ENCODE data around the gene TSPAN13. TPM values are rescaled to one million over a fixed set of nuclear protein-coding genes. Genes with fewer than 3 reads are reported as not detected.

Gene TSPAN13
- total RNA-seq, 1 donor from 2014 or later: 39.1 TPM

DNA sequence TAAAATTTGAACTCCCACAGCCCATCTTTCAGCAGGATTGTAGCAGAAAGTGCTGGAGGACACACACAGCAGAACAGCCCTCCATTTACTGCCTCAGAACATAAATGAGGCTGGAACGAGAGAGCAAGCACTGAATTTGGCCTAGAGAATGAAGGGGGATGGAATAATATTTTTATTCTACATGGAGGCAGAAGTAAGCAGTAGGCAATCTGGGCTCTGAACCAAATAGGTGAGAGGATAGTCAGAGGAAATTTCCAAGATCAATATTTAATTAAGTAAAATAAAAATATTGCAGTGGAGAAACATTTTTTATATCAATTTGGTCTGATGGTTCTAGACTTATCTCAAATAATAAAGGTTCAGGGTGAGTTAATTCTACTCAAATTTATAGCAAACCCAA is 29.2 kb upstream of the TSPAN13 start:
- Histone ChIP-seq H3K27me3 (ENCODE audit: control insufficient read depth in 3 of 3, insufficient read depth in 3 of 3, low read length in 3 of 3) (no peaks in the 10 kb centered on the region), H3K36me3 (ENCODE audit: control insufficient read depth in 3 of 3, insufficient read depth in 3 of 3, low read length in 3 of 3) (no peaks in the 10 kb centered on the region), H3K9me3 (ENCODE audit: control insufficient read depth in 3 of 3, low read length in 3 of 3) (no peaks in the 10 kb centered on the region), H3K27ac (ENCODE audit: low read depth, low read length) (no peak overlapping the region), H3K4me1 (ENCODE audit: control insufficient read depth in 3 of 3, insufficient read depth in 3 of 3, low read length in 3 of 3) (no peaks in the 10 kb centered on the region), H3K9ac (ENCODE audit: low read depth in 1 of 3, low read length in 3 of 3) (no peak overlapping the region), H3K4me3 (ENCODE audit: low read length in 3 of 3) (no peak overlapping the region)

DNA sequence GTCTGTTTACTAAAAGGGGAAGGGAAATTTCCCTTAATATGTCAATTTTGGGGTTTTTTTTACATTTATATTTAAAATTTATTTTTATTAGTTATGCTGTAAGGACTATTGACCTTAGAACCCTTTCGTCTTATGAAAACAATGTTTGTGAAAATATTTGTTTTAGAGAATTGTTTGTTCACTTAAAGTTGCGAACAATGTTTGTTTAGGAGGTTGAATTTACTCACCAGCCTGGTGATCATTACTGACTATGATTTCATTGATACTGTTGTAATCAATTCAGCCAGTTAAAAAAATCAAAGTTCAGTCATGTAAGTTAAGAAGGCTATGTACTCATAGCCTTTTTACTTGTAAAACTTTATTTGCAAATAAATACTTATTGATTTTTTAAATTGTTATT is 27.4 kb upstream of the TSPAN13 start:
- H3K27ac ChIP-seq (ENCODE audit: low read depth, low read length): no peak overlapping the region

DNA sequence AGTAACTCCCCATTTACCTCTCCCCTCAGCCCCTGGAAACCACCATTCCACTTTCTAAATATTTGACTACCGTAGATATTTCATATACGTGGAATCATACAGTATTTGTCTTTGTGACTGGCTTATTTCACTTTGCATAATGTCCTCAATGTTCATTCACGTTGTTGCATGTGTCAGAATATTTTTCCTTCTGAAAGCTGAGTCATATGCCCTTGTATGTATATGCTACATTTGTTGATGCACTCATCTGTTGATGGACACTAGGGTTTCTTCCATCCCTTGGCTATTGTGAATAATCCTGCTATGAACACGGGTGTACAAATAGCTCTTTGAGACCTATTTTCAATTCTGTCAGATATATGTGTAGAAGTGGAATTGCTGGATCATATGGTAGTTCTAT is 25.8 kb upstream of the TSPAN13 start:
- H3K9me3 ChIP-seq (ENCODE audit: control insufficient read depth in 3 of 3, low read length in 3 of 3): no peaks in the 10 kb centered on the region

More for the DNA sequence above, 27.4 kb upstream of the TSPAN13 start:
- H3K27me3 ChIP-seq (ENCODE audit: control insufficient read depth in 3 of 3, insufficient read depth in 3 of 3, low read length in 3 of 3): no peaks in the 10 kb centered on the region
- H3K4me3 ChIP-seq (ENCODE audit: low read length in 3 of 3): no peak overlapping the region
- no peaks in the 10 kb centered on the region for H3K36me3 ChIP-seq (ENCODE audit: control insufficient read depth in 3 of 3, insufficient read depth in 3 of 3, low read length in 3 of 3)
- H3K4me1 ChIP-seq (ENCODE audit: control insufficient read depth in 3 of 3, insufficient read depth in 3 of 3, low read length in 3 of 3): no peaks in the 10 kb centered on the region
- H3K9me3 ChIP-seq (ENCODE audit: control insufficient read depth in 3 of 3, low read length in 3 of 3): no peaks in the 10 kb centered on the region
- no peak overlapping the region for H3K9ac ChIP-seq (ENCODE audit: low read depth in 1 of 3, low read length in 3 of 3)

DNA sequence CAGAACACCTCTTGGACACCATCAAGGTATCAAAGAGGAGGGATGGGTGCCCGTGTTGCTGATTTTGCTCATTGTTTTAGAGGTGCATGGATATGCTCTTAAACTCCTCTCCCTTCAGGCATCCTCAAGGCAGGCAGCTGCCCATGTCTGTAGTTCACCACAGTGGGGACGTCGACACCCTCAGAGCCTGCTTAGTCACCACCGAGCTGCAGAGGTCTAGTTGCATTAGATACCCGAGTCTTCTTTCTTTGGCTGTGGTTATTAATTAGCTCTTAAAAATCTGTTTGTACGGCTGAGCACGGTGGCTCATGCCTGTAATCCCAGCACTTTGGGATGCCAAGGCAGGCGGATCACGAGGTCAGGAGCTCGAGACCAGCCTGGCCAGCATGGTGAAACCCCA is 24.7 kb upstream of the TSPAN13 start:
- no peaks in the 10 kb centered on the region for H3K4me1 ChIP-seq (ENCODE audit: control insufficient read depth in 3 of 3, insufficient read depth in 3 of 3, low read length in 3 of 3)
- no peak overlapping the region for H3K9ac ChIP-seq (ENCODE audit: low read depth in 1 of 3, low read length in 3 of 3)
- H3K4me3 ChIP-seq (ENCODE audit: low read length in 3 of 3): no peak overlapping the region
- no peaks in the 10 kb centered on the region for H3K9me3 ChIP-seq (ENCODE audit: control insufficient read depth in 3 of 3, low read length in 3 of 3)
- no peaks in the 10 kb centered on the region for H3K27me3 ChIP-seq (ENCODE audit: control insufficient read depth in 3 of 3, insufficient read depth in 3 of 3, low read length in 3 of 3)
- H3K36me3 ChIP-seq (ENCODE audit: control insufficient read depth in 3 of 3, insufficient read depth in 3 of 3, low read length in 3 of 3): no peaks in the 10 kb centered on the region
- no peak overlapping the region for H3K27ac ChIP-seq (ENCODE audit: low read depth, low read length)

More for the DNA sequence above, 25.8 kb upstream of the TSPAN13 start:
- H3K4me3 ChIP-seq (ENCODE audit: low read length in 3 of 3): no peak overlapping the region
- H3K27me3 ChIP-seq (ENCODE audit: control insufficient read depth in 3 of 3, insufficient read depth in 3 of 3, low read length in 3 of 3): no peaks in the 10 kb centered on the region
- no peak overlapping the region for H3K9ac ChIP-seq (ENCODE audit: low read depth in 1 of 3, low read length in 3 of 3)
- H3K27ac ChIP-seq (ENCODE audit: low read depth, low read length): no peak overlapping the region
- no peaks in the 10 kb centered on the region for H3K36me3 ChIP-seq (ENCODE audit: control insufficient read depth in 3 of 3, insufficient read depth in 3 of 3, low read length in 3 of 3)
- no peaks in the 10 kb centered on the region for H3K4me1 ChIP-seq (ENCODE audit: control insufficient read depth in 3 of 3, insufficient read depth in 3 of 3, low read length in 3 of 3)

DNA sequence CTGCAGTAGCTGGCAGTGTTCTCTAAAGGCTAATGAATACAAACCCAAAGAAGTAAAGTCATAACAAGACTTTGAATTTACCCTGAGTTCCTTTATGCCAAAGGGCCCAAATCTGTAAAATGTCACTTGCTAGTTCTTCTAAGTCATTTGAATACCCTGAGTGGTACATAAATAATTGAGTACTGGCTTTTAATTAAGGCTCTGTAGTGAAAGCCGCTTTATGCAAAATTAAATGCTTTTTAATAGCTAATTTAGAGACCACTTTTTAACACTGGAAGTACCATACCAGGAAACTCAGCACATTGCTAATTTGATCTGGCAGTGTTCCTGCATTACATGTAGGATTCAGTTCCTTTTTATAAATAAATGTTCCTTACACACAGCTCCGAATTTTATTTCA is 24.0 kb upstream of the TSPAN13 start:
- no peaks in the 10 kb centered on the region for H3K9me3 ChIP-seq (ENCODE audit: control insufficient read depth in 3 of 3, low read length in 3 of 3)
- no peak overlapping the region for H3K4me3 ChIP-seq (ENCODE audit: low read length in 3 of 3)
- no peak overlapping the region for H3K9ac ChIP-seq (ENCODE audit: low read depth in 1 of 3, low read length in 3 of 3)
- H3K36me3 ChIP-seq (ENCODE audit: control insufficient read depth in 3 of 3, insufficient read depth in 3 of 3, low read length in 3 of 3): no peaks in the 10 kb centered on the region
- no peaks in the 10 kb centered on the region for H3K27me3 ChIP-seq (ENCODE audit: control insufficient read depth in 3 of 3, insufficient read depth in 3 of 3, low read length in 3 of 3)
- no peaks in the 10 kb centered on the region for H3K4me1 ChIP-seq (ENCODE audit: control insufficient read depth in 3 of 3, insufficient read depth in 3 of 3, low read length in 3 of 3)
- no peak overlapping the region for H3K27ac ChIP-seq (ENCODE audit: low read depth, low read length)

DNA sequence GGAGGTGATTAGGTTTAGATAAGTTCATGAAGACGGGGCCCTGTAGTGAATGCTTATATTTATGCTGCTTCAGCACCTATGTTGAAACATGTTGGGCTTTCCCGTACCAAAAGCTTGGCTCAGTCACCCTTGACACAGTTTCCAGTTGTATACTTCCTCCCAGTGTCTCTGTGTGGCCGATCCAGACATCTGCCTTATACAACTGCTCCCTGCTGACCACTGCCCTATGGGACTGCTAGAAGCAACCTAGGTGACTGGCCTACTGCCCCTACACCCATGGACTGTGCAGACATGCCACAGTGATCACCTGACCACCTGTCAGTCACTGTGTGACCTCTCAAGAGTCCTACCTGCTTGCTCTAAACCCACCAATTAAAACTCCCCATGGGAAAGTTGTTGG is 22.6 kb upstream of the TSPAN13 start:
- no peaks in the 10 kb centered on the region for H3K9me3 ChIP-seq (ENCODE audit: control insufficient read depth in 3 of 3, low read length in 3 of 3)
- no peak overlapping the region for H3K27ac ChIP-seq (ENCODE audit: low read depth, low read length)
- no peak overlapping the region for H3K4me3 ChIP-seq (ENCODE audit: low read length in 3 of 3)
- no peaks in the 10 kb centered on the region for H3K27me3 ChIP-seq (ENCODE audit: control insufficient read depth in 3 of 3, insufficient read depth in 3 of 3, low read length in 3 of 3)
- H3K4me1 ChIP-seq (ENCODE audit: control insufficient read depth in 3 of 3, insufficient read depth in 3 of 3, low read length in 3 of 3): no peaks in the 10 kb centered on the region
- H3K9ac ChIP-seq (ENCODE audit: low read depth in 1 of 3, low read length in 3 of 3): no peak overlapping the region
- H3K36me3 ChIP-seq (ENCODE audit: control insufficient read depth in 3 of 3, insufficient read depth in 3 of 3, low read length in 3 of 3): no peaks in the 10 kb centered on the region

DNA sequence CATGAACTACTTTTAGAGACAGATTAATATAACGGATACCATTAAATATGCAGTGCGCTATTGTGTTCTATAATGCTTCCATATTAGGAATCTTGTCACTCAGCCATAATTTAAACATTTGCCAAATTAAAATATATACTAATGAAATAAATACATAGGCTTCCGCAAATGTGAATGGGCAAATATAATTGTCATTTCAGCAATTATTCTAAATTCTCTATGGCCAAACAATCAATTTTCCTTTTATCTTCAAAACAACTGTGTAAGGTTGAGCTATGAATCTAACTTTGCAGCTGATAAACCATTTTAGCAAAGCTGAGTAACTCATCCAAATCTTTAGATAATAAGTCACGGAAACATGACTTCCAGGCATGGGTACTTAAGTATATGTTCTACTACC is 20.7 kb upstream of the TSPAN13 start:
- H3K9ac ChIP-seq (ENCODE audit: low read depth in 1 of 3, low read length in 3 of 3): no peak overlapping the region
- H3K36me3 ChIP-seq (ENCODE audit: control insufficient read depth in 3 of 3, insufficient read depth in 3 of 3, low read length in 3 of 3): no peaks in the 10 kb centered on the region
- H3K27me3 ChIP-seq (ENCODE audit: control insufficient read depth in 3 of 3, insufficient read depth in 3 of 3, low read length in 3 of 3): no peaks in the 10 kb centered on the region
- H3K27ac ChIP-seq (ENCODE audit: low read depth, low read length): no peak overlapping the region
- H3K9me3 ChIP-seq (ENCODE audit: control insufficient read depth in 3 of 3, low read length in 3 of 3): no peaks in the 10 kb centered on the region
- H3K4me3 ChIP-seq (ENCODE audit: low read length in 3 of 3): no peak overlapping the region
- no peaks in the 10 kb centered on the region for H3K4me1 ChIP-seq (ENCODE audit: control insufficient read depth in 3 of 3, insufficient read depth in 3 of 3, low read length in 3 of 3)

DNA sequence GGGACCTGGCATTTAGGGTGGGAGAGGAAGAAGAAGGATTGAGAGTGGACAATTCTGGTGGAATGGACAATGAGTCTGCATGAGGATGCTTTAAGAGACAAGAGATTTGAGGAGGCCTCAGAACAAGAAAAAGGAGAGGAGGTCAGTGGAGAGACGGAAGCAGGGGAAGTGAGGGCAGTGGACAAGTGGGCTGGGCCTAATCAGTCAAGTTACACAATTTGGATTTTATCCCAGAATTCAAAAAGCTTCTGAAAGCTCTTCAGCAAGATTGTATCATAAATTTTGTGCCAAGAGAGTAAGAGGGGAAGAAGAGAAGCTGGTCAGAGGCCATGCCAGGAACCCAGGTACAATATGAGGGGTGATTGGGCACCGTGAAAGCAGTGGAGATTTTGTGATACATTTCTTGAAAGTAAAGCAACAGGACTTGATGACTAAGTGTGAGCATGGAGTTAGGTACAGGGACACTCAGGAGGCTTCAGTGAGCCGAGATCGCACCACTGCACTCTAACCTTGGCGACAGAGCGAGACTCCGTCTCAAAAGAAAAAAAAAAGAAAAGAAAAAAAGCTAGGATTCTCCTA is 19.3 kb upstream of the TSPAN13 start:
- no peak overlapping the region for H3K4me3 ChIP-seq (ENCODE audit: low read length in 3 of 3)
- H3K4me1 ChIP-seq (ENCODE audit: control insufficient read depth in 3 of 3, insufficient read depth in 3 of 3, low read length in 3 of 3): no peaks in the 10 kb centered on the region
- no peaks in the 10 kb centered on the region for H3K27me3 ChIP-seq (ENCODE audit: control insufficient read depth in 3 of 3, insufficient read depth in 3 of 3, low read length in 3 of 3)
- no peaks in the 10 kb centered on the region for H3K36me3 ChIP-seq (ENCODE audit: control insufficient read depth in 3 of 3, insufficient read depth in 3 of 3, low read length in 3 of 3)
- H3K27ac ChIP-seq (ENCODE audit: low read depth, low read length): no peak overlapping the region
- no peaks in the 10 kb centered on the region for H3K9me3 ChIP-seq (ENCODE audit: control insufficient read depth in 3 of 3, low read length in 3 of 3)
- H3K9ac ChIP-seq (ENCODE audit: low read depth in 1 of 3, low read length in 3 of 3): no peak overlapping the region

DNA sequence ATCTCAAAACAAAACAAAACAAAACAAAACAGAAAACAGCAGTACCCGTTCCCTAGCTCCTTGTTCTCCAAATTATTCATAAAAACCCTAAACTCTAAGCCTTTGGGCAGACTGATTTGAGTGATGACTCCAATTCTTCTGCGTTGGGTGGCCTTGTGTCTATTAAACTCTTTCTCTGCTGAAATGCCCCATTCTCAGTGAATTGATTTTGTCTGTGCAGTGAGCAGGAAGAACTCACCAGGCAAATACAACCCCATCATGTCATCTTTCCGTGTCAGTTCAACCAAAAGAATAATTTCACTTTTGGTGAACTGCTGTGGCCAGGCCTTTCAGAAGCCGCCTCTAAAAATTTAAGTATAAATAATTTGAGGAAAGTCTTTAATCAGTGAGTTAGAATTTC is 18.5 kb upstream of the TSPAN13 start:
- no peak overlapping the region for H3K9ac ChIP-seq (ENCODE audit: low read depth in 1 of 3, low read length in 3 of 3)
- no peaks in the 10 kb centered on the region for H3K27me3 ChIP-seq (ENCODE audit: control insufficient read depth in 3 of 3, insufficient read depth in 3 of 3, low read length in 3 of 3)
- H3K4me1 ChIP-seq (ENCODE audit: control insufficient read depth in 3 of 3, insufficient read depth in 3 of 3, low read length in 3 of 3): no peaks in the 10 kb centered on the region
- no peaks in the 10 kb centered on the region for H3K36me3 ChIP-seq (ENCODE audit: control insufficient read depth in 3 of 3, insufficient read depth in 3 of 3, low read length in 3 of 3)
- no peak overlapping the region for H3K4me3 ChIP-seq (ENCODE audit: low read length in 3 of 3)
- no peak overlapping the region for H3K27ac ChIP-seq (ENCODE audit: low read depth, low read length)
- H3K9me3 ChIP-seq (ENCODE audit: control insufficient read depth in 3 of 3, low read length in 3 of 3): no peaks in the 10 kb centered on the region

DNA sequence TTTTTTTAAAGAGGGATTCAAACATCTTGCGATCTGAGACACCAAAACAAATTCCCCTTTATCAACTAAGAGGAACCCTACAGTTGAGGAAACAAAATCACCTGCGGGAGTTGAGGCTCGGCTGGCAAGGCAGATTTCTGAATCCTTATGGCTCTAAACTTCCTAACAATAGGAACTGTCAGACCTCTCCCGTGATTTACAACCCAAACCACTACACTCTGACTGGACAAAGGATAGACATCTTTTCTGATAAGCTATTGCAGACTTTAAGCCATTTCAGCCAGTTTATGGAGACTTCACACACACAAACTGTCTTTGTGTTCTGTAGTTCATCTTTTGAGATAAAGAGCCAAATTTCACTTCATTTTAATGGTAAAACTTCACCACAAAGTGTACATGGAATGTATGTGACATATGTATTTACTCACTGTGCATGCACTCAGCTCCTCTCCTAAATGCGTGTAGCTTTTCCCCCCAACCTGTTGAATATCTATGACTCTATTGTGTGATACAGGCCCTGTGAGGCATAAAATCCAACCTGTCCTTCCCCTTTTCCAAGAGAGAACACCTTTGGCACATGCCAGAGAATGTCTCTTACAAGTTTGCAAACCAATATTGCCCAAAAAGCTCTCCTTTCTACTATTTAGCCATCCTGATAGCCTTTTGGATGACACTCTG is 15.4 kb upstream of the TSPAN13 start:
- H3K27ac ChIP-seq (ENCODE audit: low read depth, low read length): no peak overlapping the region
- no peak overlapping the region for H3K9ac ChIP-seq (ENCODE audit: low read depth in 1 of 3, low read length in 3 of 3)
- no peak overlapping the region for H3K4me3 ChIP-seq (ENCODE audit: low read length in 3 of 3)
- no peaks in the 10 kb centered on the region for H3K27me3 ChIP-seq (ENCODE audit: control insufficient read depth in 3 of 3, insufficient read depth in 3 of 3, low read length in 3 of 3)
- no peaks in the 10 kb centered on the region for H3K4me1 ChIP-seq (ENCODE audit: control insufficient read depth in 3 of 3, insufficient read depth in 3 of 3, low read length in 3 of 3)
- no peaks in the 10 kb centered on the region for H3K9me3 ChIP-seq (ENCODE audit: control insufficient read depth in 3 of 3, low read length in 3 of 3)
- no peaks in the 10 kb centered on the region for H3K36me3 ChIP-seq (ENCODE audit: control insufficient read depth in 3 of 3, insufficient read depth in 3 of 3, low read length in 3 of 3)
